Suprapubic skin (tissue), 4 donors: ENCODE results near the gene COMMD3. TPM values are rescaled to one million over a fixed set of nuclear protein-coding genes. Genes with fewer than 3 reads are reported as not detected.

Experiments used
- DNase-seq, 2 donors: peaks; one replicate each; pipeline ENCODE4 v3.0.0-alpha.2; 2019; ENCODE audit warnings: low spot score in 2 of 2
- H3K27ac ChIP-seq: fragments of 200-600 bp; sonication (generic); one replicate; pipeline ENCODE4 v1.5.1; 2019
- H3K27me3 ChIP-seq: fragments of 200-600 bp; sonication (generic); one replicate; pipeline ENCODE4 v1.5.1; 2019
- H3K36me3 ChIP-seq: fragments of 200-600 bp; sonication (generic); one replicate; pipeline ENCODE4 v1.5.1; 2019
- H3K4me1 ChIP-seq: fragments of 200-600 bp; sonication (generic); one replicate; pipeline ENCODE4 v1.5.1; 2019
- H3K4me3 ChIP-seq: fragments of 200-600 bp; sonication (generic); one replicate; pipeline ENCODE4 v1.5.1; 2019; ENCODE audit warnings: mild to moderate bottlenecking
- H3K9me3 ChIP-seq: fragments of 200-600 bp; sonication (generic); one replicate; pipeline ENCODE4 v1.5.1; 2019
- EP300 ChIP-seq: sonication (generic); formaldehyde crosslinking; IDR thresholded peaks from one replicate; pipeline ENCODE4 v1.6.1; 2017; ENCODE audit warnings: antibody characterized with exemption
- POLR2A ChIP-seq, 2 donors: fragments of 450-650 bp; IDR thresholded peaks; one replicate each; pipeline ENCODE4 v1.6.1; 2017; ENCODE audit warnings: antibody characterized with exemption in 2 of 2, mild to moderate bottlenecking in 2 of 2, moderate library complexity in 2 of 2
- POLR2AphosphoS5 ChIP-seq, 3 donors: sonication (generic); formaldehyde crosslinking; IDR thresholded peaks; one replicate each; pipeline ENCODE4 v1.6.1; 2017; ENCODE audit warnings: antibody characterized with exemption in 3 of 3
- WGBS: methylation state at CpG from one replicate; pipeline ENCODE4 v1.1.5; 2018; 5-methylcytosine and 5-hydroxymethylcytosine counted together
- total RNA-seq, 4 donors: library from RNA; depleted of rRNA; stranded (reverse); fragments of >200 nt; gene quantifications; one replicate each; pipeline ENCODE4 v1.1.0, GENCODE V29; 2016
- TF ChIP-seq, protein P1 (sequence below), 2 donors: fragments of 200-600 bp in 1 of 2; fragments of 450-650 bp in 1 of 2; sonication (generic) in 1 of 2; IDR thresholded peaks; one replicate each; pipeline ENCODE4 v1.5.1; 2016 to 2019; ENCODE audit warnings: antibody characterized with exemption in 2 of 2, mild to moderate bottlenecking in 1 of 2, moderate library complexity in 1 of 2

The COMMD3 gene
- total RNA-seq: 10 to 100 TPM; 32.9 to 46.7 (median 37.1) TPM

GRCh38 chr10:22316286-22317075 is at the start of gene COMMD3:
COMMD3 (plus strand) TSS chr10:22316388; CDS start chr10:22316418, 30 bp downstream.
- H3K4me3 ChIP-seq: peak within 1 kb of the TSS; percentile 84
- TF ChIP-seq POLR2AphosphoS5 (IDR thresholded peaks at IDR 0.05) (peak; percentile 58 to 88 (median 69)), POLR2A (IDR thresholded peaks at IDR 0.05) (peak; percentile 16 to 44), EP300 (no peak)
- H3K27me3 ChIP-seq: no peaks in the 10 kb centered on the region
- H3K4me1 ChIP-seq: peaks cover 34% of the 10 kb centered on the region
- WGBS: under 1% methylated on average over 34 of the region's 63 CpGs
- DNase-seq: peak; percentile 92 to 95
- no peaks in the 10 kb centered on the region for H3K9me3 ChIP-seq
- no peaks in the 10 kb centered on the region for H3K36me3 ChIP-seq
- H3K27ac ChIP-seq: peak within 1 kb of the TSS; percentile 92

DNA sequence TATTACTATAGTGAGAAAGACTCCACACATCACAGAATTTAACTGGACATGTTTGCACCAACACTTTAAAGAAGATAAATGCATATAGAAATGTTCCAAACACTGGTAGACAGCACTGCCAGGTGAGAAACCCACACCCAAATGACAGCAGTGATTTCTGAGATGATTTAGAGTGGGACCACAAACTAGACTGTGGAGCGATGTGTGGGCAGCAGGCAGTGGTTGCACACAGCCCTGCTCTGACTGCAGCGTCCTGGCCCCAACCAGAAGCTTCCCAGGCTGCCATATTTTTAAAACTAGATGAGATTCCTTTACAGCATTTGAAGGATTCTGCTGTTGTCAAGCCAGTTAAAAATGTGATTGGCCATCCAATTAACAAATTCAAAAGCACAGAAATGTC is 47.7 kb upstream of the COMMD3 start:
- Histone ChIP-seq H3K27me3 (peaks cover 5% of the 10 kb centered on the region), H3K9me3 (no peaks in the 10 kb centered on the region), H3K27ac (no peak overlapping the region), H3K36me3 (no peaks in the 10 kb centered on the region), H3K4me3 (no peak overlapping the region), H3K4me1 (no peaks in the 10 kb centered on the region)
- DNase-seq: no peak
- no peak for TF ChIP-seq POLR2A (IDR thresholded peaks at IDR 0.05)
- no peak for TF ChIP-seq EP300
- TF ChIP-seq, protein P1, sequence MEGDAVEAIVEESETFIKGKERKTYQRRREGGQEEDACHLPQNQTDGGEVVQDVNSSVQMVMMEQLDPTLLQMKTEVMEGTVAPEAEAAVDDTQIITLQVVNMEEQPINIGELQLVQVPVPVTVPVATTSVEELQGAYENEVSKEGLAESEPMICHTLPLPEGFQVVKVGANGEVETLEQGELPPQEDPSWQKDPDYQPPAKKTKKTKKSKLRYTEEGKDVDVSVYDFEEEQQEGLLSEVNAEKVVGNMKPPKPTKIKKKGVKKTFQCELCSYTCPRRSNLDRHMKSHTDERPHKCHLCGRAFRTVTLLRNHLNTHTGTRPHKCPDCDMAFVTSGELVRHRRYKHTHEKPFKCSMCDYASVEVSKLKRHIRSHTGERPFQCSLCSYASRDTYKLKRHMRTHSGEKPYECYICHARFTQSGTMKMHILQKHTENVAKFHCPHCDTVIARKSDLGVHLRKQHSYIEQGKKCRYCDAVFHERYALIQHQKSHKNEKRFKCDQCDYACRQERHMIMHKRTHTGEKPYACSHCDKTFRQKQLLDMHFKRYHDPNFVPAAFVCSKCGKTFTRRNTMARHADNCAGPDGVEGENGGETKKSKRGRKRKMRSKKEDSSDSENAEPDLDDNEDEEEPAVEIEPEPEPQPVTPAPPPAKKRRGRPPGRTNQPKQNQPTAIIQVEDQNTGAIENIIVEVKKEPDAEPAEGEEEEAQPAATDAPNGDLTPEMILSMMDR (IDR thresholded peaks at IDR 0.05): no peak
- TF ChIP-seq POLR2AphosphoS5 (IDR thresholded peaks at IDR 0.05): no peak
- 73% methylated on average over 2 of the region's 2 CpGs for WGBS

DNA sequence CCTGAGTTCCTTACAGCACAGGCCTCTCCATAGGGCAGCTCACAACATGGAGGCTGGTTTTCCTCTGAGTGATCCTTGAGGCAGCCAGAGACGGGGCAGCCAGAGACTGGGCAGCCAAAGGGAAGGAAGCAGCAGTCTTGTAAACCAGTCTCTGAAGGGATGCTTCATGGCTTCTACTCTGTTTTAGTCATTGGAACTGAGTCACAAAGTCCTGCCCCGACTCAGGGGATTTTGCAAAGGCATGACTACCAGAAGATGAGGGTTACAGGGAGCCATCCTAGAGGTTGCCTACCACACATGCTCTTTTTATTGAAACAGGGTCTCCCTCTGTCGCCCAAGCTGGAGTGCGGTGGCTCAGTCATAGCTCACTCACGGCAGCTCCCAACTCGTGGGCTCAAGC is 44.4 kb upstream of the COMMD3 start:
- TF ChIP-seq, protein P1 (IDR thresholded peaks at IDR 0.05): no peak
- TF ChIP-seq POLR2AphosphoS5 (IDR thresholded peaks at IDR 0.05) (no peak), POLR2A (IDR thresholded peaks at IDR 0.05) (no peak), EP300 (no peak)
- DNase-seq: no peak
- Histone ChIP-seq H3K9me3 (no peaks in the 10 kb centered on the region), H3K27ac (no peak overlapping the region), H3K27me3 (no peaks in the 10 kb centered on the region), H3K36me3 (no peaks in the 10 kb centered on the region), H3K4me1 (no peaks in the 10 kb centered on the region), H3K4me3 (no peak overlapping the region)
- WGBS: 88% methylated on average over 6 of the region's 6 CpGs

DNA sequence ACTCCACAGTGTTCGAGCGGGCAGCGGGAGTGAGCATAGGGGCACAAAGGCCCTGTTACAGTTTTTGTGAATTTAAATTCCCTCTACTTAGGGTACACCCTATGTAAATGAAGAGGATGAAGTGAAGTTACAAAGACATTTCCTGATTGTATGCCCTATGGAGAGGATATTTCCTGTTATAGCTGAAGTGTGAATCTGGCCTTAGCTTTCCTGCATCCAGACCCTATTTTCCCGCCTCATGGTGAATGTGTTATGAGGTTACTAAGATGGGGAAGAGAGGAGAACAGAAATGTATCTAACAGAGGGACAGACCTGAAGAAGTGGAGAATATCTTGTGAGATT is 37.8 kb upstream of the COMMD3 start:
- 96% methylated on average over 4 of the region's 4 CpGs for WGBS
- TF ChIP-seq, protein P1 (IDR thresholded peaks at IDR 0.05): no peak
- TF ChIP-seq POLR2AphosphoS5 (IDR thresholded peaks at IDR 0.05) (no peak), EP300 (no peak), POLR2A (IDR thresholded peaks at IDR 0.05) (no peak)

GRCh38 chr10:22280078-22280477 is 36.1 kb upstream of the COMMD3 start:
- WGBS: 44% methylated on average over 6 of the region's 6 CpGs
- DNase-seq: no peak
- TF ChIP-seq POLR2A (IDR thresholded peaks at IDR 0.05) (no peak), EP300 (no peak), POLR2AphosphoS5 (IDR thresholded peaks at IDR 0.05) (no peak)
- TF ChIP-seq, protein P1 (IDR thresholded peaks at IDR 0.05): no peak
- peaks cover 11% of the 10 kb centered on the region for H3K27me3 ChIP-seq
- H3K27ac ChIP-seq: no peak overlapping the region
- no peak overlapping the region for H3K4me3 ChIP-seq
- no peaks in the 10 kb centered on the region for H3K9me3 ChIP-seq
- H3K4me1 ChIP-seq: no peaks in the 10 kb centered on the region
- no peaks in the 10 kb centered on the region for H3K36me3 ChIP-seq

More for the DNA sequence above, 37.8 kb upstream of the COMMD3 start:
- peaks cover 11% of the 10 kb centered on the region for H3K27me3 ChIP-seq
- no peak overlapping the region for H3K4me3 ChIP-seq
- H3K27ac ChIP-seq: no peak overlapping the region
- no peaks in the 10 kb centered on the region for H3K4me1 ChIP-seq
- no peaks in the 10 kb centered on the region for H3K9me3 ChIP-seq
- no peaks in the 10 kb centered on the region for H3K36me3 ChIP-seq
- no peak for DNase-seq
